GM19468 (cell line): ENCODE results near the gene INPP5A.

Experiments used
- ATAC-seq: cut with Tn5 transposase; IDR thresholded peaks from one replicate; pipeline ENCODE4 v1.9.1; 2021; ENCODE audit warnings: mild to moderate bottlenecking, moderate library complexity, moderate number of reproducible peaks; ENCODE audit not compliant: unreplicated experiment; ENCODE audit errors: extremely low read depth

The INPP5A gene

GRCh38 chr10:132576671-132577349 lies 39.2 kb downstream of the INPP5A start:
- no peak for ATAC-seq

GRCh38 chr10:132577350-132578003 lies 39.9 kb downstream of the INPP5A start:
- ATAC-seq, result no peak

- no peak for ATAC-seq
Measured at GRCh38 chr10:132578287-132578951, 40.8 kb downstream of the INPP5A start.

GRCh38 chr10:132579027-132579859 lies 41.7 kb downstream of the INPP5A start:
- ATAC-seq, result no peak

- ATAC-seq, result no peak
Measured at GRCh38 chr10:132580143-132580542, 42.6 kb downstream of the INPP5A start.

- ATAC-seq, result no peak
Measured at GRCh38 chr10:132580617-132581016, 43.0 kb downstream of the INPP5A start.

- ATAC-seq, result no peak
Measured at GRCh38 chr10:132582137-132582536, 44.5 kb downstream of the INPP5A start.

GRCh38 chr10:132582771-132583170 lies 45.2 kb downstream of the INPP5A start:
- no peak for ATAC-seq

- ATAC-seq, result no peak
Measured at GRCh38 chr10:132583456-132583855, 45.9 kb downstream of the INPP5A start.

- ATAC-seq, result no peak
Measured at GRCh38 chr10:132584081-132584480, 46.5 kb downstream of the INPP5A start.

GRCh38 chr10:132585732-132586722 lies 48.4 kb downstream of the INPP5A start:
- no peak for ATAC-seq

- no peak for ATAC-seq
Measured at GRCh38 chr10:132586739-132587138, 49.2 kb downstream of the INPP5A start.

- ATAC-seq, result no peak
Measured at GRCh38 chr10:132587175-132587574, 49.6 kb downstream of the INPP5A start.

- ATAC-seq, result no peak
Measured at GRCh38 chr10:132588301-132589013, 50.9 kb downstream of the INPP5A start.

GRCh38 chr10:132589015-132589414 lies 51.4 kb downstream of the INPP5A start:
- ATAC-seq, result no peak

- no peak for ATAC-seq
Measured at GRCh38 chr10:132589681-132590080, 52.1 kb downstream of the INPP5A start.

- ATAC-seq, result no peak
Measured at GRCh38 chr10:132590094-132590751, 52.6 kb downstream of the INPP5A start.

- ATAC-seq, result no peak
Measured at GRCh38 chr10:132590752-132591121, 53.1 kb downstream of the INPP5A start.
